Lower leg skin (tissue), 4 donors: ENCODE results near the gene GSE1. TPM values are rescaled to one million over a fixed set of nuclear protein-coding genes. Genes with fewer than 3 reads are reported as not detected.

Experiments
- DNase-seq, 2 donors: peaks; one replicate each; pipeline ENCODE4 v3.0.0-alpha.2; 2019; ENCODE audit warnings: low spot score in 2 of 2
- H3K4me3 ChIP-seq: fragments of 200-600 bp; sonication (generic); 2 replicates; pipeline ENCODE4 v1.5.1; 2017; ENCODE audit warnings: mild to moderate bottlenecking, low read depth; ENCODE audit not compliant: poor library complexity, severe bottlenecking
- POLR2A ChIP-seq, 2 donors: fragments of 450-650 bp; IDR thresholded peaks; one replicate each; pipeline ENCODE4 v1.6.1; 2016 to 2017; ENCODE audit warnings: antibody characterized with exemption in 2 of 2, mild to moderate bottlenecking in 1 of 2, moderate library complexity in 1 of 2
- WGBS, 2 donors: methylation state at CpG; one replicate each; pipeline ENCODE4 v1.1.5; 2018; 5-methylcytosine and 5-hydroxymethylcytosine counted together
- intact Hi-C: fragments of 100-400 bp; cut with DNase I; formaldehyde crosslinking; loops from one replicate; pipeline ENCODE4 v1.15.0; 2023; ENCODE audit warnings: low total_unique reads
- total RNA-seq, 4 donors: library from RNA; depleted of rRNA; stranded (reverse); fragments of >200 nt; gene quantifications; one replicate each; pipeline ENCODE4 v1.1.0, GENCODE V29; 2016
- TF ChIP-seq, protein P1 (sequence below), 3 donors: fragments of 450-650 bp; IDR thresholded peaks; one replicate each; pipeline ENCODE4 v1.5.1; 2016; ENCODE audit warnings: antibody characterized with exemption in 3 of 3, mild to moderate bottlenecking in 3 of 3, moderate library complexity in 2 of 3

GSE1 gene
- total RNA-seq, 4 donors from 2014 or later: 62.9 to 113 (median 69.9) TPM

DNA sequence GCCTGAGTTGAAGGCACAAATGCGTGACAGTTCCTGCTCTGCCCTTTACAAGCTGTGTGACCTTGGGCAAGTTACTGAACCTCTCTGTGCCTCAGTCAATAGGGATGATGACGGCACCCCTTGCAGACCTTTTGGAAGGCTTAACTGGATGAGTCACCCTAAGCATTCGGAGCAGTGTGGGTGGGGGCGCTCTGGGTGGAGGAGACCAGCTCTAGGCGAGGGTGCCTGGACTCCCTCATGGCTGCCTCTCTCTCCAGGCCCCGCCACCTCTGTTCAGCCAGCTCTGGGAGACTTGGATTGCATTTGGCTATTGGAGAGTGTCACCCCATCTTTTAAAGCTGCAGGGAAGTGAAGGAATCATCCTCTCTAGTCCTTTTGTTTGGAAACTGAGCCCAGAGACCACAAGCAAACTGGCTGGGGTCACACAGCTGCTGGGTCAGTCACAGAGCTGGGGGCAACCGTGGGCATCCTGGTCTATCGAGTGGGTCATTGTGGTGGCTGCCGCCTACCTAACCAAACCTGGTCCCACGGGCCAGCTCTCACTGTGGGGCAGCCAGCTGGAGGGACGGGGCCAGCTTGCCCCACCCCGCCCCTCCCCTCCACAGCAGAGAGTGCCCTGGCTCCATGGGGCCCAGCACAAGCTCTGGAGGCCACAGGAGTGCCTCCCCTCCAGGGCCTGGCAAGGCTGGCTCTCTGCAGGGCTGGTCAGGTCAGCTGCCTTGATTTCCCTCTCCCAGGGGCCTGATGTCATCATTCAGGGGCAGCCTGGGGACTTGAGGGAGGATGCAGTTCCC is 20.2 kb upstream of the GSE1 start:
- H3K4me3 ChIP-seq: no peak overlapping the region
- no peak for TF ChIP-seq POLR2A (IDR thresholded peaks at IDR 0.05)
- TF ChIP-seq, protein P1, sequence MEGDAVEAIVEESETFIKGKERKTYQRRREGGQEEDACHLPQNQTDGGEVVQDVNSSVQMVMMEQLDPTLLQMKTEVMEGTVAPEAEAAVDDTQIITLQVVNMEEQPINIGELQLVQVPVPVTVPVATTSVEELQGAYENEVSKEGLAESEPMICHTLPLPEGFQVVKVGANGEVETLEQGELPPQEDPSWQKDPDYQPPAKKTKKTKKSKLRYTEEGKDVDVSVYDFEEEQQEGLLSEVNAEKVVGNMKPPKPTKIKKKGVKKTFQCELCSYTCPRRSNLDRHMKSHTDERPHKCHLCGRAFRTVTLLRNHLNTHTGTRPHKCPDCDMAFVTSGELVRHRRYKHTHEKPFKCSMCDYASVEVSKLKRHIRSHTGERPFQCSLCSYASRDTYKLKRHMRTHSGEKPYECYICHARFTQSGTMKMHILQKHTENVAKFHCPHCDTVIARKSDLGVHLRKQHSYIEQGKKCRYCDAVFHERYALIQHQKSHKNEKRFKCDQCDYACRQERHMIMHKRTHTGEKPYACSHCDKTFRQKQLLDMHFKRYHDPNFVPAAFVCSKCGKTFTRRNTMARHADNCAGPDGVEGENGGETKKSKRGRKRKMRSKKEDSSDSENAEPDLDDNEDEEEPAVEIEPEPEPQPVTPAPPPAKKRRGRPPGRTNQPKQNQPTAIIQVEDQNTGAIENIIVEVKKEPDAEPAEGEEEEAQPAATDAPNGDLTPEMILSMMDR (IDR thresholded peaks at IDR 0.05): no peak
- intact Hi-C loops: no loop called here
- 51 to 59% methylated on average over 10 to 12 of the region's 12 CpGs for WGBS, 2 donors
- no peak for DNase-seq

DNA sequence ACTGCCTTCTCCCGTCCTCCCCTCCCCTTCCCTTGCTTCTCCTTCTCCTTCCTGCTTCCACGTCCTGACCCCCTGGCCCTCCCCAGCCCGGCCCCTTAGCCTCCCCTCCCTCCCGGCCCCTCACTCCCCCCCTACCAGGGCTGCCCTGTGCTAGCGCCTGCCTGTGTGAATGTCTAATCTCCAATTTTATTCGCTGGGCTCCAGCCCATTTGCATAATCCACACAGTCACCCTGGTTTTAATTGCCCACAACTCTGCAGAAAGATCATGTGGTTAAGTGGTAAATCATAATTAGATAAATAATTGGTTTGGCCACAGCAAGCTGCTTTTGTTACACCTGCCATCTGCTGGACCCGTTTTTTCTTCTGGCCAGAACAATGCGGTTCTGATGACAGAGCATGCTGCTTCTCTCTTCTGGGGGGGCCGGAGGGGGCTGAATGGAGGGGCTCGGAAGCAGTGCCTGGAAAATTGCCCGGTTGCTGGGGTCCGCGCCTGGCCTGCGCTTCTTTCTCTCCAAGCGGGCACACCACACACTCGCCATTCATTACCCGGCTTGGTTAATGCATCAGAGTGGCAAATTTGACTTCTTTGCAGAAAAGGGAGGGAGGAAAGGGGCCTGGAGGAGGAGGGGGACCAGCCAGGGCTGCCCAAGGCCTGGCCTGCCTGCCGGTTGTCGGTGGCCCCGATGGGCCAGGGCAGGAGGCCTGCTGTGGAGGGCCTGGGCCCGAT is 19.5 kb upstream of the GSE1 start:
- no peak for DNase-seq
- WGBS, 2 donors: 69 to 75% methylated on average over 21 of the region's 21 CpGs
- intact Hi-C loops: no loop called here
- no peak overlapping the region for H3K4me3 ChIP-seq
- TF ChIP-seq, protein P1 (IDR thresholded peaks at IDR 0.05): no peak
- TF ChIP-seq POLR2A (IDR thresholded peaks at IDR 0.05): no peak

DNA sequence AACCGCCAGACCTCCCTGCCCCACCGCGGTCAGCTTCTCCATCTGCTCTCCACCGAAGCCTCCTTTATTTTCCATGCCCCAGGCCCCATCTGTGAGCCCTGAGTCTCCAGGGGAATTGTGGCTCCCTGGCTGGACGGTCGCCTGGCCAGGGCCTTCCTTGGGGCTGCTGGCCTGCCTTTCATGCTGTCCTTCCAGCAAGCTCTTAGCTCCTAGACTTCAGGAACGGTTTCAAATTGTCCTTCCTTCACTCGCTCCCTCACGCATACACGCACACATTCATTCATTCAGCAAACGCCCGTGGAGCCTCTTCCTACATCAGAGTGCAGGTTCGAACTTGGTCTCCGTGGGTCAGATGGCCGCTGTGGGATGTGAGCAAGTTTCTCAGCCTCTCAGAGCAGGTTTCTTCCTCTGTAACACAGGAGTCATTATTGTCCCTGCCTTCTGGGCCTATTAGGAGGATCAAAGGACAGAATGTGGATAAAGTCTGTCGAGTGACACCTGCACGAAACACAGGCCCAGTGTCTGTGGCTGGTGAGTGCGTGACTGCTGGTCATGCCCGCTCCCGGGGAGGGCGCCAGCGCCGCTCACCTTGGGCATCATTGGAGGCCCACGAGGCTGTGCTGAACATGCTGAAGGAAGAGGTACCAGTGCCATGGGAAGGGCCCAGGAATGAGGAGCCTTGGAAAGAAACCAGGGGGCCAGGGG is 18.7 kb upstream of the GSE1 start:
- 77 to 88% methylated on average over 24 of the region's 24 CpGs for WGBS, 2 donors

DNA sequence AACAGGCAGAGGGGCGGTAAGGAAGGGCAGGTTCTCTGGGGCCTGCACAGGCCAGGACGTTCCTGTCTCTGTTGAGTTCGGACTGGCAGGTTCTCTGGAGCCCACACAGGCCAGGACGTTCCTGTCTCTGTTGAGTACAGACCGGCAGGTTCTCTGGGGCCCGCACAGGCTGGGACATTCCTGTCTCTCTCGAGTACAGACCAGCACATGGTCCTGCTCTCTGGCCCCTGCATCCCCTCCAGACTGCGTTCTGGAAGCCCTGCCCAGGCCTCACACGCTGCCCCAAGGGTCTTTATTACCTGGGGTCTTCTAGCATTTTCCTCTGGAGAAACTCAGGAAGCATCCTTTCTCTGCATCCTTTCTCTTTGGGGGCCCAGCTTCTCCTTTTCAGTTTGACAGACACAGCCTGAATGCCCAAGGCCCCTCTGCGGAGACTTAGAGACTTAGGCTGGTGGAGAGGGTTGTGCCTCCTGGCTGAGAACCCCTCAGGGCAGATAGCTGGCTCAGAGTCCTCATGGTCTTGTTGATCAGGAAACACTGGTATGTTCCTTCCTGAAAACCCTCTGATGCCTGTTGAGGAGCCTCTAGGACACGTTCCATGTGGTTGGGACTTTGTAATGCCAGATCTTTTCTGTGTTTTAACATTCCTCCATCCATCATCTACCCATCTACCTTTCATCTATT is 18.0 kb upstream of the GSE1 start:
- 84 to 93% methylated on average over 11 of the region's 11 CpGs for WGBS, 2 donors
- H3K4me3 ChIP-seq: no peak overlapping the region
- intact Hi-C loops: no loop called here
- TF ChIP-seq, protein P1 (IDR thresholded peaks at IDR 0.05): no peak
- TF ChIP-seq POLR2A (IDR thresholded peaks at IDR 0.05): no peak
- DNase-seq: no peak

More for the DNA sequence above, 18.7 kb upstream of the GSE1 start:
- TF ChIP-seq, protein P1 (IDR thresholded peaks at IDR 0.05): no peak
- no peak for TF ChIP-seq POLR2A (IDR thresholded peaks at IDR 0.05)
- no peak overlapping the region for H3K4me3 ChIP-seq
- intact Hi-C loops: no loop called here
- no peak for DNase-seq

DNA sequence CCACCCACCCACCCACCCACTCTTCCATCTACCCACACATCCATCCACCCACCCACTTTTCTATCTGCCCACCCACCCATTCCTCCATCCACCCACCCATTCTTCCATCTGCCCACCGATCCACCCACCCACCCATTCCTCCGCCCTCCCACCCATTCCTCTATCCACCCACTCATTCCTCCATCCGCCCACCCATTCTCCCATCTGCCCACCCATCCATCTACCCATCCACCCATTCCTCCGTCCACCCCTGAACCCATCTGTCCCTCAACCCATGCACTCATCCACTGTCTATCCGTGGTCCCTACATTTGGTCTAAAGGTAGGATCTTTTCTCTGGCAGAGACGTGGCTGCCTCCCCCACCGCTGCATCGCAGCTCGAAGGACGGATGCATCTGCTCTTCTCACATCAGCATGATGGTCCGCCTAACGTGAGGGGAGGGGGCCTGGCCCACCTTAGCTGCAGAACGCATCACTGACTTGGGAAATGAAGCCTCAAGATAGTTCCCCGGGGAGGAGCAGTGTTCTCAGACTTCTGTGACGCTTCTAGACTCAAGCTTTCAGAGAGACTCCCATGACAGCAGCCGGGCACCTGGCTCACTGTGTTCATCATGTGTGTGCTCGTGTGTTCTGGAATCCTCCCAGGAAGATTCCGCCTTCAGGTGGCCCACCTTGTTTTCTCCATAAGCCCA is 17.2 kb upstream of the GSE1 start:
- 93 to 94% methylated on average over 18 of the region's 18 CpGs for WGBS, 2 donors
- no peak for DNase-seq
- intact Hi-C loops: no loop called here
- no peak overlapping the region for H3K4me3 ChIP-seq
- TF ChIP-seq, protein P1 (IDR thresholded peaks at IDR 0.05): no peak
- no peak for TF ChIP-seq POLR2A (IDR thresholded peaks at IDR 0.05)
